ENCODE results near the gene VSTM4. TPM values are rescaled to one million over a fixed set of nuclear protein-coding genes. Genes with fewer than 3 reads are reported as not detected.

The VSTM4 gene
- total and polyA plus RNA-seq, 4 donors = 1.0 to 3.1 (median 2.0) TPM

- H3K36me3 ChIP-seq (ENCODE audit: control insufficient read depth in 4 of 4, insufficient read depth in 3 of 4, low read depth in 1 of 4, low read length in 3 of 4) = no peaks in the 10 kb centered on the region
- H3K4me3 ChIP-seq (ENCODE audit: low read depth in 1 of 3, low read length in 3 of 3) = no peak overlapping the region
- WGBS = 89% methylated on average over 5 of the region's 5 CpGs
- DNase-seq (ENCODE audit: low spot score) = no peak
- TF ChIP-seq ZBTB33 (IDR thresholded peaks at IDR 0.05) (no peak), RXRA (IDR thresholded peaks at IDR 0.05) (no peak)
- H3K9ac ChIP-seq (ENCODE audit: low read depth in 1 of 2, low read length in 2 of 2) = no peak overlapping the region
- H3K27ac ChIP-seq (ENCODE audit: low read depth in 1 of 2, low read length in 2 of 2) = no peak overlapping the region
- H3K4me1 ChIP-seq (ENCODE audit: control insufficient read depth in 4 of 4, insufficient read depth in 4 of 4, low read length in 3 of 4) = no peaks in the 10 kb centered on the region
- H3K9me3 ChIP-seq (ENCODE audit: control insufficient read depth in 4 of 4, low read length in 3 of 4) = no peaks in the 10 kb centered on the region
- no peaks in the 10 kb centered on the region for H3K27me3 ChIP-seq (ENCODE audit: control insufficient read depth in 4 of 4, insufficient read depth in 4 of 4, low read length in 3 of 4)
Observed at GRCh38 chr10:48993627-48994026, 121.7 kb downstream of the VSTM4 start.

GRCh38 chr10:48990226-48990625 is 125.1 kb downstream of the VSTM4 start:
- Histone ChIP-seq H3K4me1 (ENCODE audit: control insufficient read depth in 4 of 4, insufficient read depth in 4 of 4, low read length in 3 of 4) (no peaks in the 10 kb centered on the region), H3K4me3 (ENCODE audit: low read depth in 1 of 3, low read length in 3 of 3) (no peak overlapping the region), H3K9me3 (ENCODE audit: control insufficient read depth in 4 of 4, low read length in 3 of 4) (no peaks in the 10 kb centered on the region), H3K27ac (ENCODE audit: low read depth in 1 of 2, low read length in 2 of 2) (no peak overlapping the region), H3K36me3 (ENCODE audit: control insufficient read depth in 4 of 4, insufficient read depth in 3 of 4, low read depth in 1 of 4, low read length in 3 of 4) (no peaks in the 10 kb centered on the region), H3K27me3 (ENCODE audit: control insufficient read depth in 4 of 4, insufficient read depth in 4 of 4, low read length in 3 of 4) (no peaks in the 10 kb centered on the region), H3K9ac (ENCODE audit: low read depth in 1 of 2, low read length in 2 of 2) (no peak overlapping the region)
- 94% methylated on average over 1 of the region's 1 CpG for WGBS
- DNase-seq (ENCODE audit: low spot score) = no peak
- TF ChIP-seq EGR1 (IDR thresholded peaks at IDR 0.05; ENCODE audit: low read depth in 2 of 2) (no peak), RXRA (IDR thresholded peaks at IDR 0.05) (no peak), ZBTB33 (IDR thresholded peaks at IDR 0.05) (no peak), YY1 (IDR thresholded peaks at IDR 0.05) (no peak), HNF4G (IDR thresholded peaks at IDR 0.05) (no peak), ATF3 (IDR thresholded peaks at IDR 0.05) (no peak), MAX (IDR thresholded peaks at IDR 0.05) (no peak), HNF4A (conservative IDR thresholded peaks at IDR 0.05) (no peak), TAF1 (conservative IDR thresholded peaks at IDR 0.05) (no peak), FOXA1 (IDR thresholded peaks at IDR 0.05) (no peak), REST (IDR thresholded peaks at IDR 0.05) (no peak), RAD21 (IDR thresholded peaks at IDR 0.05) (no peak), JUND (IDR thresholded peaks at IDR 0.05) (no peak), FOXA2 (IDR thresholded peaks at IDR 0.05) (no peak), CTCF (IDR thresholded peaks at IDR 0.05; ENCODE audit: low read depth, low read length, missing input control) (no peak), SP1 (IDR thresholded peaks at IDR 0.05) (no peak), GABPA (IDR thresholded peaks at IDR 0.05 in 1 of 2, conservative IDR thresholded peaks at IDR 0.05 in 1 of 2) (no peak), NR2F2 (IDR thresholded peaks at IDR 0.05) (no peak)

All from liver (tissue), 9 donors.